ENCODE data around the gene RAB3GAP1. TPM values are rescaled to one million over a fixed set of nuclear protein-coding genes. Genes with fewer than 3 reads are reported as not detected.

Gene RAB3GAP1
- total RNA-seq = 74.3 and 74.7 TPM in 2 replicates

DNA sequence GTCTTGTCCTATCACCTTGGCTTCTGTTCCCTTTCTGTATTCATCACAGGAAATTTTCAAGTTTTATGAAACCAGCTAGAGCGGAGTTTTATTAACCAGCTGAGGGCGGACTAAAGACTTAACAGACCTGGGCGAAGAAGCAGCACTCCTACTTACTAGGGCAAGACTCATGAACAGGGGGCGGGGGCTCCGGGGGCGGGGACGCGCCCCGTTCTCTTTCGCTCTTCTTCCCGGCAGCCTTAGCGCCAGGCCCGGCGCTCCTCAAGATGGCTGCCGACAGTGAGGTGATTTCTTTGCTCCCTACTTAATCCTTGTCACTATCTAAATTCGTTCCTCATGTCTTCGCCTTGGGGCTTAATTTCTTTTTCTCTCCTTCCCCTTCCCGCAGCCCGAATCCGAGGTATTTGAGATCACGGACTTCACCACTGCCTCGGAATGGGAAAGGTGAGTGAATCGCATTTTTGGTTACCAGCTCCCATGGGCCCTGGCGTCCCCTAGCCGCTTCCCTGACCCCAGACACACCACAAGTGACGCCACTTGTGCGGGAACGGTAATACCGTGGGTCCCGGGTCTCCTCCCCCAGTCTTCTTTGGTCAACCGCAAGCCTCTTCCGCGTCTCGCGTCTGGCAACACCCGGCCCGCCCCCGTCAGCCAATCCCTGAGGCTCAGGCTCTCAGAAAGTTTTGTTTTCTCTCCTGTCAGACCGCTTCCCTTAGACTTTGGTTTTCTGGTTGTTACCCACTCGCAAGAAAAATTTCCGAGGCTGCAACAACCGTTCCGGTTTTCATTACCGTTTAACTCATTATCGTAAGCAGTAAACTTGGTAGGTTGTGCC is at the start of gene RAB3GAP1:
TSS of gene RAB3GAP1 (plus strand) at position 251 of the 835 bp plus-strand sequence. CDS start at position 267, 16 bp downstream.

DNA sequence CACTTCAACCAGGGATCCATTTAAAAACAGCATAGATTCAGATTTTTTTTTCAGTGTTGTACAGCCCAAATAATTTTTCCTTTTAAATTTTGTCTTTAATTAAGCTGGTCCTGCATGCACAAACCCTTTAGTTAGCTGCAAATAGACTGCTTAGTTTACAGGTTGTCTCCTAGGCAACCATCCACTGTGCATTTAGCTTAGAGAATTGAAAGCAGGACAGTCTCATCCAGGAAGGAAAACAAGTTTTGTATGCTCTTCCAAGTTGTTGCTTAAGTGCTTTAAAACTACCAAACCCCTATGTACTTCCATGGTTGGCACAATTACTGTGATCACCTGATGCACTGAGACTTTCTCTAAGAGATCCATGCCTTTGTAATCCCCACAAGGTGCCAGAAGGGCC is 4.8 kb upstream of the RAB3GAP1 start, which contains the start of gene MAP3K19:
TSS of gene MAP3K19 (minus strand) at position 148 of the 400 bp plus-strand sequence. CDS start 22,800 bp downstream, outside the sequence.

Other genes with a start within 250 kb of the RAB3GAP1 start
- gene ACMSD, start 213.7 kb upstream of the RAB3GAP1 start, total RNA-seq = not detected in 2 replicates
- gene CCNT2, start 133.5 kb upstream of the RAB3GAP1 start, total RNA-seq = 16.7 and 19.1 TPM in 2 replicates
- gene MAP3K19, start 4.8 kb upstream of the RAB3GAP1 start, total RNA-seq = not detected in 2 replicates

Data from bronchial smooth muscle cell (primary cell).